K562 (cell line): ENCODE measurements around the gene ADIPOR2. TPM values are rescaled to one million over a fixed set of nuclear protein-coding genes. Genes with fewer than 3 reads are reported as not detected.

ENCODE experiments used
- JUND ChIP-seq, 2 experiments: IDR thresholded peaks; 2 replicates in 1 of 2; 3 replicates in 1 of 2; pipeline ENCODE4 v1.6.1; 2011; ENCODE audit warnings: borderline replicate concordance in 2 of 2, low read depth in 2 of 2, low read length in 2 of 2, improper control_type of control experiment in 1 of 2, missing biosample characterization in 1 of 2, missing genetic modification characterization in 1 of 2, missing genetic modification reagents in 1 of 2
- NR2C1 ChIP-seq, 2 experiments: fragments of 450-650 bp; IDR thresholded peaks; 2 replicates each; pipeline ENCODE4 v1.6.1; 2017; ENCODE audit warnings: mild to moderate bottlenecking in 2 of 2, antibody characterized with exemption in 1 of 2, inconsistent platforms in 1 of 2, missing compliant biosample characterization in 1 of 2, missing genetic modification characterization in 1 of 2
- SMARCC2 ChIP-seq: fragments of 450-650 bp; IDR thresholded peaks from 2 replicates; pipeline ENCODE4 v1.6.1; 2017; ENCODE audit warnings: antibody characterized with exemption, moderate library complexity, mild to moderate bottlenecking, low read depth
- polyA plus RNA-seq, 8 experiments: library from polyadenylated mRNA; depleted of rRNA in 4 of 8; stranded (reverse) in 5 of 8; unstranded in 3 of 8; fragments of >200 nt; fragmentation: Nextera tagmentation in 2 of 8; fragmentation: Illumina TruSeq in 1 of 8; extraction: Ambion mirVana in 2 of 8; extraction: Trizol in 1 of 8; gene quantifications; 2 replicates each; pipeline versions ENCODE4 v1.2.1 to v1.2.3, GENCODE V29; 2011 to 2014; ENCODE audit warnings: inconsistent platforms in 1 of 8, missing spikeins in 1 of 8
- total RNA-seq, 7 experiments: library from RNA; depleted of rRNA in 6 of 7; stranded (reverse); fragments of >200 nt in 6 of 7; fragmentation: Illumina TruSeq in 2 of 7; extraction: Trizol in 2 of 7; gene quantifications; 2 replicates each; pipeline versions ENCODE4 v1.2.1 to v1.2.3, GENCODE V29; 2011 to 2021; ENCODE audit warnings: low replicate concordance in 1 of 7
- TF ChIP-seq, protein P1 (sequence below): fragments of 200-800 bp; sonication (Bioruptor generic); IDR thresholded peaks from 2 replicates; pipeline ENCODE4 v1.6.1; 2017; ENCODE audit warnings: missing genetic modification characterization, missing compliant biosample characterization
- TF ChIP-seq, protein P2 (sequence below): sonication (generic); IDR thresholded peaks from 2 replicates; pipeline ENCODE4 v1.6.1; 2016
- TF ChIP-seq, protein P3 (sequence below): fragments of 450-650 bp; IDR thresholded peaks from 2 replicates; pipeline ENCODE4 v1.6.1; 2016; ENCODE audit warnings: mild to moderate bottlenecking, moderate library complexity

The ADIPOR2 gene
- total and polyA plus RNA-seq, 9 of the 15 experiments (the other 6 are each of a cell fraction or from before 2014, with no cell fraction given), result 10.9 to 63.5 (median 46.0) TPM

DNA sequence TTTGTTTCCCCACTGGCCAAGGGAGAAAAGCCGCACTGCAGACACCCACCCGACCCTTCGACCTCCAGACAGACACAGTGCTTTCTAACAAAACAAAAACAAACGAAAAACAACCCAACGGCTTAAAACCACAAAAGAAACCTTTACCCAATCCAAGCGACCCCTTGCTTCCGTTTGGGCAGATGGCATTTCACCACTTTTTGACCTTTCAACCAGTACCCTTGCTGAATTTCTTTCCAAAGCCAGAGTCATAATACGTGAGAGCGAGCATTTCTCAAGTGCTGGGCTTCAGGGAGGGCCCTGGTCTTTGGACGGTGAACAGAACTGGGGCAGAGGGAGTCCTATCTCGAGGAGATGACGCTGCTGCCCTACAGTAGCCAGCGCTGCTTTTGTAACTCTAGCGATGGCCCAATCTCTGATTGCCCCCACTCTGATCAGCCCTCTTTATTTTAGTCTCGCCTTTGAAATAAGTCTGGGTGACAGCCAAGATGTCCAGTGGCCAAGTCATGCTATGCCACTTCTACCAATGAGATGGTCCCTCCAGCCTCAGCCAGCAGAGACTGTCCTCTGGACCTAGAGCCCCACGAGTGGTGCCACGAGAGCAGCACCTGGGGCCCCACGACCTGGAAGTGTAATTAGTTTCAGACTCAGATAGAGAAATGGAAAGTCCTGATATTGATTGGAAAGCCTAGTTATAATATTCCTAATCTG is 21.9 kb upstream of the ADIPOR2 start (continued):
- TF ChIP-seq NR2C1 (IDR thresholded peaks at IDR 0.05) (0 out of 2 replicates have a peak, but pooled peaks have one; percentile 20), NR2C1 (tag; IDR thresholded peaks at IDR 0.05) (no peak), JUND (IDR thresholded peaks at IDR 0.05; ENCODE audit: borderline replicate concordance, low read depth, low read length) (no peak), JUND (tag; IDR thresholded peaks at IDR 0.05; ENCODE audit: borderline replicate concordance, low read depth, low read length) (no peak), SMARCC2 (no peak)
- TF ChIP-seq, protein P1, sequence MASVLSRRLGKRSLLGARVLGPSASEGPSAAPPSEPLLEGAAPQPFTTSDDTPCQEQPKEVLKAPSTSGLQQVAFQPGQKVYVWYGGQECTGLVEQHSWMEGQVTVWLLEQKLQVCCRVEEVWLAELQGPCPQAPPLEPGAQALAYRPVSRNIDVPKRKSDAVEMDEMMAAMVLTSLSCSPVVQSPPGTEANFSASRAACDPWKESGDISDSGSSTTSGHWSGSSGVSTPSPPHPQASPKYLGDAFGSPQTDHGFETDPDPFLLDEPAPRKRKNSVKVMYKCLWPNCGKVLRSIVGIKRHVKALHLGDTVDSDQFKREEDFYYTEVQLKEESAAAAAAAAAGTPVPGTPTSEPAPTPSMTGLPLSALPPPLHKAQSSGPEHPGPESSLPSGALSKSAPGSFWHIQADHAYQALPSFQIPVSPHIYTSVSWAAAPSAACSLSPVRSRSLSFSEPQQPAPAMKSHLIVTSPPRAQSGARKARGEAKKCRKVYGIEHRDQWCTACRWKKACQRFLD (CRISPR knock-in tag), result 0 out of 2 replicates have a peak, but pooled peaks have one; percentile 29
- TF ChIP-seq, protein P2, sequence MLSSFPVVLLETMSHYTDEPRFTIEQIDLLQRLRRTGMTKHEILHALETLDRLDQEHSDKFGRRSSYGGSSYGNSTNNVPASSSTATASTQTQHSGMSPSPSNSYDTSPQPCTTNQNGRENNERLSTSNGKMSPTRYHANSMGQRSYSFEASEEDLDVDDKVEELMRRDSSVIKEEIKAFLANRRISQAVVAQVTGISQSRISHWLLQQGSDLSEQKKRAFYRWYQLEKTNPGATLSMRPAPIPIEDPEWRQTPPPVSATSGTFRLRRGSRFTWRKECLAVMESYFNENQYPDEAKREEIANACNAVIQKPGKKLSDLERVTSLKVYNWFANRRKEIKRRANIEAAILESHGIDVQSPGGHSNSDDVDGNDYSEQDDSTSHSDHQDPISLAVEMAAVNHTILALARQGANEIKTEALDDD, result 0 out of 2 replicates have a peak, but pooled peaks have one; percentile 2
- TF ChIP-seq, protein P3, sequence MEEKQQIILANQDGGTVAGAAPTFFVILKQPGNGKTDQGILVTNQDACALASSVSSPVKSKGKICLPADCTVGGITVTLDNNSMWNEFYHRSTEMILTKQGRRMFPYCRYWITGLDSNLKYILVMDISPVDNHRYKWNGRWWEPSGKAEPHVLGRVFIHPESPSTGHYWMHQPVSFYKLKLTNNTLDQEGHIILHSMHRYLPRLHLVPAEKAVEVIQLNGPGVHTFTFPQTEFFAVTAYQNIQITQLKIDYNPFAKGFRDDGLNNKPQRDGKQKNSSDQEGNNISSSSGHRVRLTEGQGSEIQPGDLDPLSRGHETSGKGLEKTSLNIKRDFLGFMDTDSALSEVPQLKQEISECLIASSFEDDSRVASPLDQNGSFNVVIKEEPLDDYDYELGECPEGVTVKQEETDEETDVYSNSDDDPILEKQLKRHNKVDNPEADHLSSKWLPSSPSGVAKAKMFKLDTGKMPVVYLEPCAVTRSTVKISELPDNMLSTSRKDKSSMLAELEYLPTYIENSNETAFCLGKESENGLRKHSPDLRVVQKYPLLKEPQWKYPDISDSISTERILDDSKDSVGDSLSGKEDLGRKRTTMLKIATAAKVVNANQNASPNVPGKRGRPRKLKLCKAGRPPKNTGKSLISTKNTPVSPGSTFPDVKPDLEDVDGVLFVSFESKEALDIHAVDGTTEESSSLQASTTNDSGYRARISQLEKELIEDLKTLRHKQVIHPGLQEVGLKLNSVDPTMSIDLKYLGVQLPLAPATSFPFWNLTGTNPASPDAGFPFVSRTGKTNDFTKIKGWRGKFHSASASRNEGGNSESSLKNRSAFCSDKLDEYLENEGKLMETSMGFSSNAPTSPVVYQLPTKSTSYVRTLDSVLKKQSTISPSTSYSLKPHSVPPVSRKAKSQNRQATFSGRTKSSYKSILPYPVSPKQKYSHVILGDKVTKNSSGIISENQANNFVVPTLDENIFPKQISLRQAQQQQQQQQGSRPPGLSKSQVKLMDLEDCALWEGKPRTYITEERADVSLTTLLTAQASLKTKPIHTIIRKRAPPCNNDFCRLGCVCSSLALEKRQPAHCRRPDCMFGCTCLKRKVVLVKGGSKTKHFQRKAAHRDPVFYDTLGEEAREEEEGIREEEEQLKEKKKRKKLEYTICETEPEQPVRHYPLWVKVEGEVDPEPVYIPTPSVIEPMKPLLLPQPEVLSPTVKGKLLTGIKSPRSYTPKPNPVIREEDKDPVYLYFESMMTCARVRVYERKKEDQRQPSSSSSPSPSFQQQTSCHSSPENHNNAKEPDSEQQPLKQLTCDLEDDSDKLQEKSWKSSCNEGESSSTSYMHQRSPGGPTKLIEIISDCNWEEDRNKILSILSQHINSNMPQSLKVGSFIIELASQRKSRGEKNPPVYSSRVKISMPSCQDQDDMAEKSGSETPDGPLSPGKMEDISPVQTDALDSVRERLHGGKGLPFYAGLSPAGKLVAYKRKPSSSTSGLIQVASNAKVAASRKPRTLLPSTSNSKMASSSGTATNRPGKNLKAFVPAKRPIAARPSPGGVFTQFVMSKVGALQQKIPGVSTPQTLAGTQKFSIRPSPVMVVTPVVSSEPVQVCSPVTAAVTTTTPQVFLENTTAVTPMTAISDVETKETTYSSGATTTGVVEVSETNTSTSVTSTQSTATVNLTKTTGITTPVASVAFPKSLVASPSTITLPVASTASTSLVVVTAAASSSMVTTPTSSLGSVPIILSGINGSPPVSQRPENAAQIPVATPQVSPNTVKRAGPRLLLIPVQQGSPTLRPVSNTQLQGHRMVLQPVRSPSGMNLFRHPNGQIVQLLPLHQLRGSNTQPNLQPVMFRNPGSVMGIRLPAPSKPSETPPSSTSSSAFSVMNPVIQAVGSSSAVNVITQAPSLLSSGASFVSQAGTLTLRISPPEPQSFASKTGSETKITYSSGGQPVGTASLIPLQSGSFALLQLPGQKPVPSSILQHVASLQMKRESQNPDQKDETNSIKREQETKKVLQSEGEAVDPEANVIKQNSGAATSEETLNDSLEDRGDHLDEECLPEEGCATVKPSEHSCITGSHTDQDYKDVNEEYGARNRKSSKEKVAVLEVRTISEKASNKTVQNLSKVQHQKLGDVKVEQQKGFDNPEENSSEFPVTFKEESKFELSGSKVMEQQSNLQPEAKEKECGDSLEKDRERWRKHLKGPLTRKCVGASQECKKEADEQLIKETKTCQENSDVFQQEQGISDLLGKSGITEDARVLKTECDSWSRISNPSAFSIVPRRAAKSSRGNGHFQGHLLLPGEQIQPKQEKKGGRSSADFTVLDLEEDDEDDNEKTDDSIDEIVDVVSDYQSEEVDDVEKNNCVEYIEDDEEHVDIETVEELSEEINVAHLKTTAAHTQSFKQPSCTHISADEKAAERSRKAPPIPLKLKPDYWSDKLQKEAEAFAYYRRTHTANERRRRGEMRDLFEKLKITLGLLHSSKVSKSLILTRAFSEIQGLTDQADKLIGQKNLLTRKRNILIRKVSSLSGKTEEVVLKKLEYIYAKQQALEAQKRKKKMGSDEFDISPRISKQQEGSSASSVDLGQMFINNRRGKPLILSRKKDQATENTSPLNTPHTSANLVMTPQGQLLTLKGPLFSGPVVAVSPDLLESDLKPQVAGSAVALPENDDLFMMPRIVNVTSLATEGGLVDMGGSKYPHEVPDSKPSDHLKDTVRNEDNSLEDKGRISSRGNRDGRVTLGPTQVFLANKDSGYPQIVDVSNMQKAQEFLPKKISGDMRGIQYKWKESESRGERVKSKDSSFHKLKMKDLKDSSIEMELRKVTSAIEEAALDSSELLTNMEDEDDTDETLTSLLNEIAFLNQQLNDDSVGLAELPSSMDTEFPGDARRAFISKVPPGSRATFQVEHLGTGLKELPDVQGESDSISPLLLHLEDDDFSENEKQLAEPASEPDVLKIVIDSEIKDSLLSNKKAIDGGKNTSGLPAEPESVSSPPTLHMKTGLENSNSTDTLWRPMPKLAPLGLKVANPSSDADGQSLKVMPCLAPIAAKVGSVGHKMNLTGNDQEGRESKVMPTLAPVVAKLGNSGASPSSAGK, result peak; percentile 34; the same call in 1 of the 2 replicates
